GM12878 (cell line): ENCODE results near the gene GLRX5. TPM values are rescaled to one million over a fixed set of nuclear protein-coding genes. Genes with fewer than 3 reads are reported as not detected.

Source experiments
- BACH1 ChIP-seq: fragments of 450-650 bp; IDR thresholded peaks from 2 replicates; pipeline ENCODE4 v1.6.1; 2017; ENCODE audit warnings: mild to moderate bottlenecking, borderline replicate concordance
- CEBPB ChIP-seq, 2 experiments: fragments of 150-350 bp in 1 of 2; IDR thresholded peaks; 2 replicates each; pipeline ENCODE4 v1.6.1; 2012 to 2014; ENCODE audit warnings: low read depth in 2 of 2, low read length in 2 of 2, borderline replicate concordance in 1 of 2, inconsistent platforms in 1 of 2
- E2F8 ChIP-seq: fragments of 450-650 bp; IDR thresholded peaks from 2 replicates; pipeline ENCODE4 v1.6.1; 2018; ENCODE audit warnings: mild to moderate bottlenecking, low read depth, moderate library complexity; ENCODE audit not compliant: partially characterized antibody
- HCFC1 ChIP-seq: fragments of 150-350 bp; IDR thresholded peaks from 2 replicates; pipeline ENCODE4 v1.6.1; 2014; ENCODE audit warnings: low read length
- HDGF ChIP-seq: fragments of 450-650 bp; IDR thresholded peaks from 2 replicates; pipeline ENCODE4 v1.6.1; 2016; ENCODE audit warnings: antibody characterized with exemption
- IRF4 ChIP-seq: IDR thresholded peaks from 2 replicates; pipeline ENCODE4 v1.6.1; 2011; ENCODE audit warnings: low read depth, low read length
- JUNB ChIP-seq: IDR thresholded peaks from 2 replicates; pipeline ENCODE4 v1.6.1; 2016; ENCODE audit warnings: antibody characterized with exemption, mild to moderate bottlenecking
- JUND ChIP-seq: IDR thresholded peaks from 2 replicates; pipeline ENCODE4 v1.6.1; 2012; ENCODE audit warnings: low read depth, mild to moderate bottlenecking, low read length, improper control_type of control experiment, moderate library complexity
- MTA3 ChIP-seq: IDR thresholded peaks from 2 replicates; pipeline ENCODE4 v1.6.1; 2012; ENCODE audit warnings: low read length, inconsistent platforms, borderline replicate concordance
- NKRF ChIP-seq: fragments of 450-650 bp; conservative IDR thresholded peaks from 2 replicates; pipeline ENCODE4 v1.6.1; 2017; ENCODE audit warnings: mild to moderate bottlenecking, moderate library complexity
- PAX5 ChIP-seq: IDR thresholded peaks from 2 replicates; pipeline ENCODE4 v1.6.1; 2011; ENCODE audit warnings: low read depth, low read length, borderline replicate concordance
- RUNX3 ChIP-seq: IDR thresholded peaks from 2 replicates; pipeline ENCODE4 v1.6.1; 2012; ENCODE audit warnings: low read length, inconsistent platforms
- SIX5 ChIP-seq: IDR thresholded peaks from 2 replicates; pipeline ENCODE4 v1.6.1; 2011; ENCODE audit warnings: mild to moderate bottlenecking, low read depth, low read length, moderate library complexity; ENCODE audit not compliant: severe bottlenecking
- STAT1 ChIP-seq: fragments of 450-650 bp; conservative IDR thresholded peaks from 2 replicates; pipeline ENCODE4 v1.6.1; 2014; ENCODE audit warnings: antibody characterized with exemption, mild to moderate bottlenecking
- ZBTB11 ChIP-seq: fragments of 450-650 bp; formaldehyde crosslinking; IDR thresholded peaks from 2 replicates; pipeline ENCODE4 v1.5.0; 2022; ENCODE audit warnings: mild to moderate bottlenecking, missing genetic modification characterization
- ZBTB33 ChIP-seq: fragments of 450-650 bp; IDR thresholded peaks from 2 replicates; pipeline ENCODE4 v1.6.1; 2017; ENCODE audit warnings: mild to moderate bottlenecking
- polyA plus RNA-seq, 11 experiments: library from polyadenylated mRNA; depleted of rRNA in 4 of 11; unstranded in 6 of 11; stranded (reverse) in 5 of 11; fragments of >200 nt; fragmentation: Nextera tagmentation in 4 of 11; fragmentation: Illumina TruSeq in 1 of 11; extraction: Ambion mirVana in 4 of 11; extraction: Trizol in 1 of 11; gene quantifications; 1 replicate in 1 of 11; 2 replicates in 10 of 11; pipeline versions ENCODE4 v1.2.1 to v1.2.3, GENCODE V29; 2011 to 2016; ENCODE audit warnings: inconsistent platforms in 2 of 11, missing spikeins in 2 of 11, low read depth in 1 of 11
- total RNA-seq, 4 experiments: library from RNA; depleted of rRNA in 3 of 4; stranded (reverse); fragments of >200 nt in 3 of 4; fragmentation: Illumina TruSeq in 1 of 4; extraction: Trizol in 1 of 4; gene quantifications; 2 replicates each; pipeline versions ENCODE4 v1.2.1 to v1.2.3, GENCODE V29; 2013 to 2021

The GLRX5 gene
- total and polyA plus RNA-seq, 10 of the 15 experiments (the other 5 are each of a cell fraction or from before 2014, with no cell fraction given) = 12.8 to 139 (median 55.4) TPM

GRCh38 chr14:95534299-95535225 is at the start of gene GLRX5 (continued):
- TF ChIP-seq E2F8 (peak; percentile 79), PAX5 (peak; percentile 93; the same call in 1 of the 2 replicates), STAT1 (no peak), BACH1 (0 out of 2 replicates have a peak, but pooled peaks have one; percentile 53), RUNX3 (peak; percentile 90), JUNB (no peak), NKRF (peak; percentile 99), MTA3 (no peak), HCFC1 (peak; percentile 81), CEBPB (IDR thresholded peaks at IDR 0.05; ENCODE audit: borderline replicate concordance in 1 of 2, low read depth in 2 of 2, low read length in 2 of 2) (no peak), ZBTB11 (peak; percentile 48; the same call in 1 of the 2 replicates), ZBTB33 (no peak), IRF4 (no peak; the same call in 1 of the 2 replicates), SIX5 (peak; percentile 53), JUND (no peak), HDGF (peak; percentile 49; the same call in 1 of the 2 replicates)
